Fibroblast of mammary gland (primary cell): Measurements from ENCODE around the gene WWC2.

Experiments
- DNase-seq: peaks from one replicate; pipeline ENCODE4 v3.0.0-alpha.2; 2010; ENCODE audit warnings: low read depth
- H3K4me3 ChIP-seq: 2 replicates; pipeline ENCODE4 v1.5.1; 2011; ENCODE audit warnings: low read depth, mild to moderate bottlenecking, low read length, moderate library complexity; ENCODE audit not compliant: control insufficient read depth
- TF ChIP-seq, protein P1 (sequence below): conservative IDR thresholded peaks from 2 replicates; pipeline ENCODE4 v1.5.1; 2011; ENCODE audit warnings: low read depth, low read length, inconsistent platforms; ENCODE audit not compliant: control insufficient read depth, insufficient read depth

WWC2 gene

DNA sequence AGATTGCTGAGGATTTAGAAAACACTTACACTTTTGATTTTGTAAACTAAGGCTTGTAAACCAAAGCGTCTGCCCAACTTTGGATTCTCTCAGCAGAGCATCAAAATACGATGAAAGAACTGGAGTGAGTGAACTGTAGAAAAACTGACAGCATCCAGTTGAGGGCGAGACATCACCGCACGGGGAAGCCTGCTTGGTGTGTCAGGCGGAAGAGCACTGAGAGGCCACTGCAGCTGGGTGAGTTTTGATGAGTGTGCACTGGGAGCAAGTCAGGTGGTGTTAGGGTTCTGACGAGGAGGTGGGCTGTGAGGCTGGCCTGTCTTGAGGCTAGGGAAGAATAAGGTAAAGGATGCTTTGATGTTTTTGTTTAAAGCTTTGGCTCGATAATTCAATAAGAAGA lies 270.0 kb downstream of the WWC2 start:
- TF ChIP-seq, protein P1, sequence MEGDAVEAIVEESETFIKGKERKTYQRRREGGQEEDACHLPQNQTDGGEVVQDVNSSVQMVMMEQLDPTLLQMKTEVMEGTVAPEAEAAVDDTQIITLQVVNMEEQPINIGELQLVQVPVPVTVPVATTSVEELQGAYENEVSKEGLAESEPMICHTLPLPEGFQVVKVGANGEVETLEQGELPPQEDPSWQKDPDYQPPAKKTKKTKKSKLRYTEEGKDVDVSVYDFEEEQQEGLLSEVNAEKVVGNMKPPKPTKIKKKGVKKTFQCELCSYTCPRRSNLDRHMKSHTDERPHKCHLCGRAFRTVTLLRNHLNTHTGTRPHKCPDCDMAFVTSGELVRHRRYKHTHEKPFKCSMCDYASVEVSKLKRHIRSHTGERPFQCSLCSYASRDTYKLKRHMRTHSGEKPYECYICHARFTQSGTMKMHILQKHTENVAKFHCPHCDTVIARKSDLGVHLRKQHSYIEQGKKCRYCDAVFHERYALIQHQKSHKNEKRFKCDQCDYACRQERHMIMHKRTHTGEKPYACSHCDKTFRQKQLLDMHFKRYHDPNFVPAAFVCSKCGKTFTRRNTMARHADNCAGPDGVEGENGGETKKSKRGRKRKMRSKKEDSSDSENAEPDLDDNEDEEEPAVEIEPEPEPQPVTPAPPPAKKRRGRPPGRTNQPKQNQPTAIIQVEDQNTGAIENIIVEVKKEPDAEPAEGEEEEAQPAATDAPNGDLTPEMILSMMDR = no peak
- DNase-seq = no peak
- H3K4me3 ChIP-seq = no peak overlapping the region
